Measurements from ENCODE around the gene GSX2.

GRCh38 chr4:54097152-54097551, 2.8 kb upstream of the GSX2 start:
- TF ChIP-seq CTCF (IDR thresholded peaks at IDR 0.05 in 2 of 3, conservative IDR thresholded peaks at IDR 0.05 in 1 of 3; ENCODE audit: borderline replicate concordance in 1 of 3, insufficient read depth in 1 of 3, low read depth in 2 of 3, low read length in 2 of 3) = no peak
- TF ChIP-seq POLR2A (IDR thresholded peaks at IDR 0.05; ENCODE audit: borderline replicate concordance, extremely low read depth, insufficient read depth, insufficient read length) = no peak
- no peak for TF ChIP-seq EGR1 (IDR thresholded peaks at IDR 0.05; ENCODE audit: low read depth)
- no peak for TF ChIP-seq EZH2 (IDR thresholded peaks at IDR 0.05)
- no peak for TF ChIP-seq ELF1 (IDR thresholded peaks at IDR 0.05; ENCODE audit: borderline replicate concordance, low read depth)
- no peak for TF ChIP-seq POLR2AphosphoS5 (IDR thresholded peaks at IDR 0.05; ENCODE audit: low read depth, low read length)
- TF ChIP-seq SP1 (IDR thresholded peaks at IDR 0.05; ENCODE audit: low read depth) = no peak
- TF ChIP-seq EZH2phosphoT487 (IDR thresholded peaks at IDR 0.05; ENCODE audit: borderline replicate concordance) = no peak
- TF ChIP-seq FOSL1 (IDR thresholded peaks at IDR 0.05; ENCODE audit: low read depth) = no peak
- TF ChIP-seq RAD21 (IDR thresholded peaks at IDR 0.05; ENCODE audit: low read depth) = no peak
- no peak for TF ChIP-seq SRF (IDR thresholded peaks at IDR 0.05; ENCODE audit: low read depth)
- TF ChIP-seq YY1 (IDR thresholded peaks at IDR 0.05; ENCODE audit: extremely low read depth, insufficient replicate concordance, low read depth, low read length) = no peak
- no peak for TF ChIP-seq CEBPB (IDR thresholded peaks at IDR 0.05; ENCODE audit: low read depth)

Data from HCT116 (cell line).